ENCODE measurements around the gene DDX1.
"Not testable (repeated sequence)": the region's sequence is repeated elsewhere in the genome, so short reads cannot be mapped to it uniquely, and the experiment has no call there.

DNA sequence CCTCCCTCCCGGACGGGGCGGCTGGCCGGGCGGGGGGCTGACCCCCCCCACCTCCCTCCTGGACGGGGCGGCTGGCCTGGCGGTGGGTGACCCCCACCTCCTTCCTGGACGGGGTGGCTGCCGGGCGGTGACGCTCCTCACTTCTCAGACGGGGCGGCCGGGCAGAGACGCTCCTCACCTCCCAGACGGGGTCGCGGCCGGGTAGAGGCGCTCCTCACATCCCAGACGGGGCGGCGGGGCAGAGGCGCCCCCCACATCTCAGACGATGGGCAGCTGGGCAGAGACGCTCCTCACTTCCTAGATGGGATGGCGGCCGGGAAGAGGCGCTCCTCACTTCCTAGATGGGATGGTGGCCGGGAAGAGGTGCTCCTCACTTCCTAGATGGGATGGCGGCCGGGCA lies 20.4 kb downstream of the DDX1 start:
- TF ChIP-seq, protein P1, sequence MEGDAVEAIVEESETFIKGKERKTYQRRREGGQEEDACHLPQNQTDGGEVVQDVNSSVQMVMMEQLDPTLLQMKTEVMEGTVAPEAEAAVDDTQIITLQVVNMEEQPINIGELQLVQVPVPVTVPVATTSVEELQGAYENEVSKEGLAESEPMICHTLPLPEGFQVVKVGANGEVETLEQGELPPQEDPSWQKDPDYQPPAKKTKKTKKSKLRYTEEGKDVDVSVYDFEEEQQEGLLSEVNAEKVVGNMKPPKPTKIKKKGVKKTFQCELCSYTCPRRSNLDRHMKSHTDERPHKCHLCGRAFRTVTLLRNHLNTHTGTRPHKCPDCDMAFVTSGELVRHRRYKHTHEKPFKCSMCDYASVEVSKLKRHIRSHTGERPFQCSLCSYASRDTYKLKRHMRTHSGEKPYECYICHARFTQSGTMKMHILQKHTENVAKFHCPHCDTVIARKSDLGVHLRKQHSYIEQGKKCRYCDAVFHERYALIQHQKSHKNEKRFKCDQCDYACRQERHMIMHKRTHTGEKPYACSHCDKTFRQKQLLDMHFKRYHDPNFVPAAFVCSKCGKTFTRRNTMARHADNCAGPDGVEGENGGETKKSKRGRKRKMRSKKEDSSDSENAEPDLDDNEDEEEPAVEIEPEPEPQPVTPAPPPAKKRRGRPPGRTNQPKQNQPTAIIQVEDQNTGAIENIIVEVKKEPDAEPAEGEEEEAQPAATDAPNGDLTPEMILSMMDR (IDR thresholded peaks at IDR 0.05) = not testable (repeated sequence)
- TF ChIP-seq POLR2A (IDR thresholded peaks at IDR 0.05) = not testable (repeated sequence)
